Endodermal cell (in vitro differentiated cells): ENCODE results near the gene CRYGN. TPM values are rescaled to one million over a fixed set of nuclear protein-coding genes. Genes with fewer than 3 reads are reported as not detected.

ENCODE experiments used
- DNase-seq: peaks from one replicate; pipeline ENCODE4 v3.0.0-alpha.2; 2017
- H3K27ac ChIP-seq: 2 replicates; pipeline ENCODE4 v1.5.1; 2013; ENCODE audit warnings: mild to moderate bottlenecking, low read depth, low read length, moderate library complexity
- H3K27me3 ChIP-seq: 2 replicates; pipeline ENCODE4 v1.6.1; 2013; ENCODE audit warnings: mild to moderate bottlenecking, low read length, moderate library complexity; ENCODE audit not compliant: insufficient read depth, control insufficient read depth, poor library complexity, severe bottlenecking
- H3K36me3 ChIP-seq: 2 replicates; pipeline ENCODE4 v1.7.0; 2013; ENCODE audit warnings: mild to moderate bottlenecking, low read length, moderate library complexity; ENCODE audit not compliant: control insufficient read depth, insufficient read depth
- H3K4me1 ChIP-seq: one replicate; pipeline ENCODE4 v1.7.0; 2013; ENCODE audit warnings: low read length; ENCODE audit not compliant: control insufficient read depth, insufficient read depth
- H3K4me3 ChIP-seq: 2 replicates; pipeline ENCODE4 v1.5.1; 2013; ENCODE audit warnings: mild to moderate bottlenecking, low read length, moderate library complexity
- H3K9ac ChIP-seq: 2 replicates; pipeline ENCODE4 v1.6.1; 2013; ENCODE audit warnings: mild to moderate bottlenecking, low read length, moderate library complexity; ENCODE audit not compliant: poor library complexity, severe bottlenecking; ENCODE audit errors: extremely low read depth
- H3K9me3 ChIP-seq: 2 replicates; pipeline ENCODE4 v1.6.1; 2013; ENCODE audit warnings: mild to moderate bottlenecking, low read length, moderate library complexity; ENCODE audit not compliant: control insufficient read depth
- H3K27ac Mint-ChIP-seq: 2 replicates; pipeline ENCODE4 v1.8.0; 2020; ENCODE audit warnings: mixed read lengths
- H3K27me3 Mint-ChIP-seq: 2 replicates; pipeline ENCODE4 v1.8.0; 2021; ENCODE audit warnings: mild to moderate bottlenecking, mixed read lengths; ENCODE audit not compliant: insufficient read depth
- H3K36me3 Mint-ChIP-seq: 2 replicates; pipeline ENCODE4 v1.8.0; 2020; ENCODE audit warnings: low read depth, mixed read lengths
- H3K4me1 Mint-ChIP-seq: 2 replicates; pipeline ENCODE4 v1.8.0; 2020; ENCODE audit warnings: mixed read lengths
- H3K4me3 Mint-ChIP-seq: 2 replicates; pipeline ENCODE4 v1.8.0; 2020; ENCODE audit warnings: mild to moderate bottlenecking, moderate library complexity, mixed read lengths
- H3K9me3 Mint-ChIP-seq: 2 replicates; pipeline ENCODE4 v1.8.0; 2020; ENCODE audit warnings: mild to moderate bottlenecking, mixed read lengths
- WGBS, 2 experiments: methylation state at CpG; one replicate each; pipeline versions ENCODE4 v1.1.5 to v1.1.7; 2013; ENCODE audit warnings: missing lambda C conversion rate in 2 of 2, mixed read lengths in 1 of 2; ENCODE audit not compliant: insufficient coverage in 1 of 2, insufficient read length in 1 of 2; 5-methylcytosine and 5-hydroxymethylcytosine counted together
- total RNA-seq, 2 donors: library from RNA; stranded (reverse); fragmentation: NEBNext Ultra II Directional in 1 of 2; extraction: Animal tissue kit (Norgen Biotek cat#: 25700) in 1 of 2; gene quantifications; 2 replicates in 1 of 2; 3 replicates in 1 of 2; pipeline ENCODE4 v1.2.1, GENCODE V29; 2021
- TF ChIP-seq, protein P1 (sequence below): fragments of 200-600 bp; sonication (generic); conservative IDR thresholded peaks from 2 replicates; pipeline ENCODE4 v1.5.0; 2021; ENCODE audit warnings: antibody characterized with exemption, mild to moderate bottlenecking

Gene CRYGN
- total RNA-seq, 2 donors from 2014 or later: 2.3 to 4.4 TPM

DNA sequence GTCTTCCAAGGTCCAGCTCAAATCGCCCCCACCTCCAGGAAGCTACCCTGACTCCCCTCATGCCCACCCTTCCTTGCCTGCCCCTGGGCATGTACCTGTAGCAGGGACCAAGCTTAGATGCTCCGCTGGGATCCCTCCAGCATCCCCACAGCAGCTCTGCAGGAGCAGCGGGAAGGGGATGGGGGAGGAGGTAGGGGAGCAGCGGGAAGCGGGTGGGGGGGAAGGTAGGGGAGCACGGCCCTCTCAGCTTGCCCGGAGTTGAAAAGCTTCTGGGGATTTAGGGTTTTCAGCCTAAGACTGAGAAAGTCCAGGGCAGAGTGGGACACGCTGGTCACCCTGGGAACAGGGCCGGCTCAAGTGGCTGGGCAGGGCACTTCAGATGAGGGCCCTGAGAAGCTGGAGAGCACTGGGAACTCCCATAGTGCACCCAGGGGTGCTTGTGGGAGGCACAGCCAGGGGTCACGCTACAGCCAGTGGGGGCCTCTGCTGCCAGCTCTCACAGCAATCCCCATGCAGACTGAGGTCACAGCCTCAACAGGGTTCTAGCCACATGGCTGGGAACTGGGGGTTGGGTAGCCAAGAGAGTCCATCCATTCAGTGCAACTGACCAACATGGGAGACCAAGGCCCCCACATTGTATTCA is 43.5 kb downstream of the CRYGN start:
- Histone ChIP-seq H3K9ac (no peak overlapping the region), H3K27me3 (no peaks in the 10 kb centered on the region), H3K4me3 (no peak overlapping the region), H3K4me1 (no peaks in the 10 kb centered on the region), H3K9me3 (no peaks in the 10 kb centered on the region), H3K27ac (no peak overlapping the region), H3K36me3 (peaks cover 34% of the 10 kb centered on the region)
- H3K4me1 Mint-ChIP-seq: no peaks in the 10 kb centered on the region
- no peak for DNase-seq
- peaks cover 2% of the 10 kb centered on the region for H3K9me3 Mint-ChIP-seq
- no peaks in the 10 kb centered on the region for H3K27me3 Mint-ChIP-seq
- H3K36me3 Mint-ChIP-seq: peaks cover 39% of the 10 kb centered on the region
- no peak overlapping the region for H3K4me3 Mint-ChIP-seq
- TF ChIP-seq, protein P1, sequence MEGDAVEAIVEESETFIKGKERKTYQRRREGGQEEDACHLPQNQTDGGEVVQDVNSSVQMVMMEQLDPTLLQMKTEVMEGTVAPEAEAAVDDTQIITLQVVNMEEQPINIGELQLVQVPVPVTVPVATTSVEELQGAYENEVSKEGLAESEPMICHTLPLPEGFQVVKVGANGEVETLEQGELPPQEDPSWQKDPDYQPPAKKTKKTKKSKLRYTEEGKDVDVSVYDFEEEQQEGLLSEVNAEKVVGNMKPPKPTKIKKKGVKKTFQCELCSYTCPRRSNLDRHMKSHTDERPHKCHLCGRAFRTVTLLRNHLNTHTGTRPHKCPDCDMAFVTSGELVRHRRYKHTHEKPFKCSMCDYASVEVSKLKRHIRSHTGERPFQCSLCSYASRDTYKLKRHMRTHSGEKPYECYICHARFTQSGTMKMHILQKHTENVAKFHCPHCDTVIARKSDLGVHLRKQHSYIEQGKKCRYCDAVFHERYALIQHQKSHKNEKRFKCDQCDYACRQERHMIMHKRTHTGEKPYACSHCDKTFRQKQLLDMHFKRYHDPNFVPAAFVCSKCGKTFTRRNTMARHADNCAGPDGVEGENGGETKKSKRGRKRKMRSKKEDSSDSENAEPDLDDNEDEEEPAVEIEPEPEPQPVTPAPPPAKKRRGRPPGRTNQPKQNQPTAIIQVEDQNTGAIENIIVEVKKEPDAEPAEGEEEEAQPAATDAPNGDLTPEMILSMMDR: no peak
- WGBS, 2 experiments: 87 to 94% methylated on average over 3 to 10 of the region's 10 CpGs
- H3K27ac Mint-ChIP-seq: no peak overlapping the region

DNA sequence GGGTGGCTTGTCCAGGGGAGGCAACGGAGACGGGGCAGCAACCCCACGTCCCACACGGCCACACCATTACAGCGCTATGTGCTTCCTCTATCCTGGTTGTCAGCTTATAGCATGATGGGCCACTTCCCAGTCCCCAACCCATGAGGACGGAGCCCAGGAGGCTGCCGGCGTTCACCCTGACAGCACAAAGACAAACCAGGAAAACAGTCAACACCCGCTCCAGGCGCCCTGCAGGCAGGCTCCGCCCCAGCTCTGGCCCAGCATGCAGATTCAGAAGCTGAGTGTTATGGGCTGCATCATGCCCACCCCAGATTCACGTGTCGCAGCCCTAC is 44.9 kb downstream of the CRYGN start:
- DNase-seq: no peak
- 90 to 93% methylated on average over 9 to 13 of the region's 13 CpGs for WGBS, 2 experiments
- H3K9ac ChIP-seq: no peak overlapping the region
- Mint-ChIP-seq H3K4me1 (no peaks in the 10 kb centered on the region), H3K36me3 (peaks cover 48% of the 10 kb centered on the region), H3K27ac (no peak overlapping the region), H3K27me3 (no peaks in the 10 kb centered on the region), H3K4me3 (no peak overlapping the region), H3K9me3 (peaks cover 2% of the 10 kb centered on the region)
- TF ChIP-seq, protein P1: no peak
- no peak overlapping the region for H3K27ac ChIP-seq
- no peaks in the 10 kb centered on the region for H3K4me1 ChIP-seq
- H3K4me3 ChIP-seq: no peak overlapping the region
- peaks cover 42% of the 10 kb centered on the region for H3K36me3 ChIP-seq
- H3K27me3 ChIP-seq: no peaks in the 10 kb centered on the region
- H3K9me3 ChIP-seq: no peaks in the 10 kb centered on the region

DNA sequence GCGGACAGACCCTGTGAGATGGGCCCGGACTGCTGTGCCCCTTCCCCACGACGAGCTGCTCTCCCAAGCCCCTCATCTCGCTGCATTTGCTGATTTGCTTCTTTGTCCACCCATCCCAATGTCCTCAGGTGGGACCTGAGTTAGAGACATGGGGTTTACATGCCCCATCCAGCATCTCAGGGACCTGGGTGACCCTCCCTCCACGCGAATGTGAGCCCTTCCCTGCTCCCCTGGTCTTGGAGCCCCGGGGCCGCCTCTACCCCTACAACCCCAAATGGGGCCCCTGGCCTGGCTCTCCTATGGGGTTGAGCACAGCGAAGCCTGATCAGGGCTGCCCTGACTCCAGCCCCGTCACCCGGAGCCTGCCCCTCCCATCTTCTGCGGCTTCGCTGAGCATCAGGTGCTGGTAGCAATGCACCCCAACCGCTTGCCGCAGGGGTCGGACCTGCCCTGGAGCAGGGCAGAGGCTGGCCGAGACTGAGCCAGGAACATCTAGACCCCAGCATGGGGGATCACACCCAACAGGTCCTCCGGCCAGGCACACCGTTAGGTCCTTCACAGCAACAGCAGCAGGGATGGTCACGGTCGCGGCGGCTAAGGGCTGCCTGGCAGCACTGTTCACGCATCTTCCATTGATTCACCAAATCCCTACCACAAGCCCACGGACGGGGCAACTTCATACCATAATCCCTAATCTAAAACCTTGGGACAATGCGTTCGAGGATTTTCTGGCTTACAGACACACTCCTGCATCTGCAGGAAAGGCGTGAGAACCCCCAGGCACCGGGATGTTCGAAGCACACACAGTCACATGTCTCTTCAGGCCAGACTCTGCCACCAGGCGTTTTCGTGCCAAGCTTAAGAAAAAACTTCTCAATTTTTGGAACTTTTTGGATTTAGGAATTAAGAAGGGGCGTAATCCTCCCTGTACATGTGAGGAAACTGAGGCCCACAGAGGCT is 45.6 kb downstream of the CRYGN start:
- Histone ChIP-seq H3K4me3 (no peak overlapping the region), H3K27ac (no peak overlapping the region), H3K9me3 (no peaks in the 10 kb centered on the region), H3K36me3 (peaks cover 43% of the 10 kb centered on the region), H3K27me3 (no peaks in the 10 kb centered on the region), H3K4me1 (no peaks in the 10 kb centered on the region), H3K9ac (no peak overlapping the region)
- Mint-ChIP-seq H3K36me3 (peaks cover 49% of the 10 kb centered on the region), H3K4me3 (no peak overlapping the region), H3K4me1 (no peaks in the 10 kb centered on the region), H3K27me3 (no peaks in the 10 kb centered on the region), H3K9me3 (peaks cover 2% of the 10 kb centered on the region), H3K27ac (no peak overlapping the region)
- TF ChIP-seq, protein P1: no peak
- WGBS, 2 experiments: 92% methylated on average over 20 to 35 of the region's 35 CpGs
- DNase-seq: no peak
